Measurements from ENCODE around the gene DLX3.

Gene DLX3

GRCh38 chr17:49952209-49952911 lies 42.7 kb downstream of the DLX3 start:
- peak; percentile 91 for DNase-seq

DNA sequence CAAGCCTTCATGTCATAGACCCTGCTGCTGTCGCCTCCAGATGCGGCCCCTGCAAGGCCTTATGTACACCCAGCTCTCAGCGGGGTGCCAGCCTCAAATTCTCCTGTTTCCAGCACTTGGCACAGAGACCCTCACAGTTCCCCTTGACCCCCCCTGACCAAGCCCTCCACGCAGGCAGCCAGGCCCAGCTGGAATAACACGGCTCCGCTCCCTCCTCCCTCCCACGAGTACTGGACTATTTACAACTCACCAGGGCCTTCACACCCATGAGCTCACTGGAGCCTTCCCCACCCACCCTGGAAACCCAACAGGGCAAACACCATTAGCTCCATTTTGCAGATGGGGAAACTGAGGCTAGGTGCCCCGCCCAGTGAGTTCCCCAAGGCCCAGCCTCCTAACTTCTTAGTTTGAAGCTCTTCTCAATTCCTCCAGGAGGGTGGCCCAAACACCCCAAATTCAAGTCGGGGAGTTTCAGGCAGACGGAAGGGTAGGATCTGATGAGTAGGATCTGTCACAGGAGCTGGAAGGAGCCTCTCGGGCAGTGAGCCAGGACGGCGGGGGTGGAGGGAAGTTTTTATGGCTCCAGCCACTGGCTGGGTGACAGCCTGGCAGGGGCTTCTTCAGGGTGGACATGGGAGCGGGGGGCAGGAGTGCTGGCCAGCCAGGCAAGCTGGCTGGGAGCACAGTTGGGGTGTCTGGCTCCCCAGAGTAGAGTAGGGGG lies 43.5 kb downstream of the DLX3 start:
- DNase-seq: no peak

GRCh38 chr17:49949634-49950033 lies 45.4 kb downstream of the DLX3 start:
- no peak for DNase-seq

- no peak for DNase-seq
Measured at GRCh38 chr17:49946964-49947584, 48.0 kb downstream of the DLX3 start.

- DNase-seq: no peak
Measured at GRCh38 chr17:49946208-49946607, 48.8 kb downstream of the DLX3 start.

DNA sequence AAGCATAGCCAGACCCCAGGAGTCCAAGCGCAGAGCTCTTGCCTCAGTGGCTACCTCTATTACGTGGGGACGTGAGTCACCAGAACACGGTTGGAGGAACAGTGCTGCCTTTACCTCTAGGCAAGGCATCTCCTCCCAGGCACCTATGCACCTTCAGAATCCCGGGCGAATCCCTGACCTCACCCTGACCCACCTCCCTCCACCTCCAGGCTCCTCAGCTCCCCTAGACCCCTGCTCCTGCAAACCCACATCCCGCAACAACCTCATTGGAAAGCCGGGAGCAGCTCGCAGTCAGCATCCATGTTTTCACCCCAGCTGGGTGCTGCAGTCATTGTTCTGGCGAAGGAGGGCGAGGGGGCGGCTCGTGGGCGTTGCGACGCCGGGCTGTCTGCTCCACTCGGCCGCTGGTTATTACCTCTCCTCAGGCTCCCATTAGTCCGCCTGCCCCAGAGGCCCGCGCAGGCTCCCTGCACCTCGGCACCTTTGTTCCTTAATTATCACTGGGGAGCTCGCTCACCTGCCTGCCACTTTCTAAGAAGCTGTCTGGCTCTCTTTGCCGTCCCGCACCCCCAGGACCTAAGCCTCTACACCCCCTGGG lies 50.7 kb downstream of the DLX3 start:
- no peak for DNase-seq

- no peak for DNase-seq
Measured at GRCh38 chr17:49942947-49943346, 52.1 kb downstream of the DLX3 start.

GRCh38 chr17:49941427-49941826 lies 53.6 kb downstream of the DLX3 start:
- no peak for DNase-seq
